Breast epithelium (tissue), 4 donors: ENCODE results near the gene TRIL. TPM values are rescaled to one million over a fixed set of nuclear protein-coding genes. Genes with fewer than 3 reads are reported as not detected.

Experiments
- DNase-seq, 2 donors: peaks; one replicate each; pipeline ENCODE4 v3.0.0-alpha.2; 2019; ENCODE audit warnings: low spot score in 2 of 2
- H3K27ac ChIP-seq, 2 donors: fragments of 200-600 bp; sonication (generic) in 1 of 2; one replicate each; pipeline ENCODE4 v1.5.1; 2016 to 2019; ENCODE audit warnings: mild to moderate bottlenecking in 1 of 2
- H3K27me3 ChIP-seq, 2 donors: fragments of 200-600 bp; sonication (generic) in 1 of 2; one replicate each; pipeline versions ENCODE4 v1.5.1 to v1.6.0; 2017 to 2019; ENCODE audit warnings: control low read depth in 1 of 2, mild to moderate bottlenecking in 1 of 2
- H3K36me3 ChIP-seq: fragments of 200-600 bp; one replicate; pipeline ENCODE4 v1.5.1; 2019
- H3K4me1 ChIP-seq, 2 donors: fragments of 200-600 bp; sonication (generic); one replicate each; pipeline ENCODE4 v1.5.1; 2016 to 2019; ENCODE audit warnings: control low read depth in 1 of 2
- H3K4me3 ChIP-seq, 3 donors: fragments of 200-600 bp; sonication (generic); 1 replicate in 2 of 3; 2 replicates in 1 of 3; pipeline ENCODE4 v1.5.1; 2016 to 2019; ENCODE audit warnings: mild to moderate bottlenecking in 3 of 3, moderate library complexity in 2 of 3
- H3K9me3 ChIP-seq, 2 donors: fragments of 200-600 bp; sonication (generic) in 1 of 2; one replicate each; pipeline ENCODE4 v1.5.1; 2016 to 2019; ENCODE audit warnings: control low read depth in 1 of 2
- CTCF ChIP-seq, 3 donors: fragments of 450-650 bp; IDR thresholded peaks; one replicate each; pipeline ENCODE4 v1.5.1; 2016 to 2017; ENCODE audit warnings: antibody characterized with exemption in 3 of 3, mild to moderate bottlenecking in 3 of 3, moderate library complexity in 3 of 3
- POLR2A ChIP-seq: fragments of 450-650 bp; IDR thresholded peaks from one replicate; pipeline ENCODE4 v1.6.1; 2016; ENCODE audit warnings: antibody characterized with exemption, mild to moderate bottlenecking, moderate library complexity
- POLR2AphosphoS5 ChIP-seq, 3 donors: sonication (generic); formaldehyde crosslinking; IDR thresholded peaks; one replicate each; pipeline ENCODE4 v1.6.1; 2017; ENCODE audit warnings: antibody characterized with exemption in 3 of 3
- intact Hi-C: fragments of 100-400 bp; cut with DNase I; formaldehyde crosslinking; loops from one replicate; pipeline ENCODE4 v1.15.1; 2023; ENCODE audit warnings: low total_unique reads
- total RNA-seq, 3 donors: library from RNA; depleted of rRNA; stranded (reverse); fragments of >200 nt; gene quantifications; one replicate each; pipeline ENCODE4 v1.1.0, GENCODE V29; 2016

Gene TRIL
- total RNA-seq, 3 donors from 2014 or later: 0.48 to 8.3 (median 8.2) TPM

- H3K27me3 ChIP-seq: no peaks in the 10 kb centered on the region
- no peak for DNase-seq
- no peak for TF ChIP-seq POLR2AphosphoS5 (IDR thresholded peaks at IDR 0.05)
- no peak for TF ChIP-seq POLR2A
- no peak for TF ChIP-seq CTCF (IDR thresholded peaks at IDR 0.05)
These were observed 2.1 kb upstream of the TRIL start for GRCh38 chr7:28960071-28960840.

DNA sequence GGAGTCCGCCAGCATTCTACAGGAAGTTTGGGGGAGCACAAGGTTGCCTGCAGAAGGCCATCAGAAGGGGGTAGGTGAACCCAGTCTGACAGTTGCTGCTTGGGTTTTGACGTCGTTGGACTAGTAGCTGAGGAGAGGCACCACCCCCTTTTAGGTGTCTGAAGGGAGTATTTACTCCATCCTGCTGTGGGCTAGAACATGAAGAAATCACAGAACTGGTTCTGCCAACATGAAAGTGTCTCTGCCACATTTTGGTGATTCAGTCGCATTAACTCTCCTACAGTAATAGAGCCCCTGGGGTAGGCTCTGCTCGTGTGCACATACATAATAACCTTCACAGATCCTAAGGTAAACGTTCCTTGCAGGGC, 834 bp upstream of the TRIL start:
- Histone ChIP-seq H3K4me3 (peak overlapping the region; percentile 52 to 90 (median 71)), H3K27me3 (no peaks in the 10 kb centered on the region), H3K4me1 (peaks cover 5 to 20% of the 10 kb centered on the region in 2 donors), H3K36me3 (no peaks in the 10 kb centered on the region), H3K9me3 (no peaks in the 10 kb centered on the region), H3K27ac (peak overlapping the region; percentile 87 to 94)
- no peak for TF ChIP-seq POLR2AphosphoS5 (IDR thresholded peaks at IDR 0.05)
- TF ChIP-seq CTCF (IDR thresholded peaks at IDR 0.05): no peak
- TF ChIP-seq POLR2A: no peak
- intact Hi-C loops: no loop called here
- DNase-seq: peak in 1 of 2 donors; percentile 47

More at GRCh38 chr7:28960071-28960840, 2.1 kb upstream of the TRIL start:
- intact Hi-C loops: no loop called here
- Histone ChIP-seq H3K27ac (peak overlapping the region; percentile 15 to 48), H3K4me1 (peaks cover 5 to 15% of the 10 kb centered on the region in 2 donors), H3K4me3 (no peak overlapping the region), H3K36me3 (no peaks in the 10 kb centered on the region), H3K9me3 (no peaks in the 10 kb centered on the region)

- Histone ChIP-seq H3K4me3 (peak overlapping the region; percentile 52 to 90 (median 71)), H3K9me3 (no peaks in the 10 kb centered on the region), H3K4me1 (peaks cover 5 to 20% of the 10 kb centered on the region in 2 donors), H3K36me3 (no peaks in the 10 kb centered on the region), H3K27ac (peak overlapping the region; percentile 87 to 94), H3K27me3 (no peaks in the 10 kb centered on the region)
- DNase-seq: no peak
- intact Hi-C loops: no loop called here
- TF ChIP-seq CTCF (IDR thresholded peaks at IDR 0.05): no peak
- TF ChIP-seq POLR2AphosphoS5 (IDR thresholded peaks at IDR 0.05): no peak
These were observed 337 bp downstream of the TRIL start for GRCh38 chr7:28957751-28958234.

- Histone ChIP-seq H3K27ac (peak overlapping the region; percentile 87 to 94), H3K36me3 (no peaks in the 10 kb centered on the region), H3K27me3 (no peaks in the 10 kb centered on the region), H3K9me3 (no peaks in the 10 kb centered on the region), H3K4me1 (peaks cover 5 to 20% of the 10 kb centered on the region in 2 donors), H3K4me3 (peak overlapping the region; percentile 52 to 90 (median 71))
- intact Hi-C loops: no loop called here
- TF ChIP-seq POLR2AphosphoS5 (IDR thresholded peaks at IDR 0.05) (no peak), POLR2A (no peak)
- DNase-seq: peak; percentile 33 to 54
These were observed 923 bp downstream of the TRIL start for GRCh38 chr7:28957064-28957750.

- H3K27ac ChIP-seq: peak overlapping the region; percentile 87 to 94
- no peaks in the 10 kb centered on the region for H3K9me3 ChIP-seq
- peaks cover 5 to 20% of the 10 kb centered on the region in 2 donors for H3K4me1 ChIP-seq
- peak overlapping the region; percentile 52 to 90 (median 71) for H3K4me3 ChIP-seq
- TF ChIP-seq POLR2AphosphoS5 (IDR thresholded peaks at IDR 0.05) (peak in 1 of 3 donors; percentile 27), CTCF (IDR thresholded peaks at IDR 0.05) (peak; percentile 45 to 53 (median 52)), POLR2A (no peak)
- no peaks in the 10 kb centered on the region for H3K27me3 ChIP-seq
- H3K36me3 ChIP-seq: no peaks in the 10 kb centered on the region
- peak; percentile 77 to 89 for DNase-seq
- intact Hi-C loops: no loop called here
These were observed 1.5 kb downstream of the TRIL start for GRCh38 chr7:28956608-28957063.
